HL-60 (cell line): ENCODE results near the gene COL7A1.

Experiments
- DNase-seq, 2 experiments: peaks; one replicate each; pipeline ENCODE4 v3.0.0-alpha.2; 2010 to 2020; ENCODE audit warnings: low read depth in 1 of 2, low spot score in 1 of 2
- H3K27ac ChIP-seq: fragments of 250-450 bp; sonication (Bioruptor Pico); replicated peaks from 2 replicates; pipeline ENCODE4 v1.5.1; 2020; ENCODE audit warnings: mild to moderate bottlenecking, moderate library complexity
- H3K27me3 ChIP-seq: fragments of 250-450 bp; sonication (Bioruptor Pico); 2 replicates; pipeline ENCODE4 v1.5.1; 2021; ENCODE audit warnings: mild to moderate bottlenecking, moderate library complexity; ENCODE audit not compliant: insufficient read depth, poor library complexity, severe bottlenecking
- H3K4me3 ChIP-seq: replicated peaks from 2 replicates; pipeline ENCODE4 v1.5.1; 2011; ENCODE audit warnings: mild to moderate bottlenecking, control low read depth, low read length; ENCODE audit not compliant: insufficient read depth
- CTCF ChIP-seq: IDR thresholded peaks from one replicate; pipeline ENCODE4 v1.5.1; 2011; ENCODE audit warnings: low read length, control low read depth, inconsistent platforms; ENCODE audit not compliant: insufficient read depth
- GABPA ChIP-seq: IDR thresholded peaks from 2 replicates; pipeline ENCODE4 v1.6.1; 2012; ENCODE audit warnings: low read depth
- POLR2AphosphoS5 ChIP-seq: IDR thresholded peaks from 2 replicates; pipeline ENCODE4 v1.6.1; 2012; ENCODE audit warnings: low read depth
- SPI1 ChIP-seq: IDR thresholded peaks from 2 replicates; pipeline ENCODE4 v1.6.1; 2012; ENCODE audit warnings: low read depth, mild to moderate bottlenecking, borderline replicate concordance
- TF ChIP-seq, protein P1 (sequence below): IDR thresholded peaks from 2 replicates; pipeline ENCODE4 v1.6.1; 2012; ENCODE audit warnings: low read depth; ENCODE audit not compliant: insufficient replicate concordance

The COL7A1 gene

DNA sequence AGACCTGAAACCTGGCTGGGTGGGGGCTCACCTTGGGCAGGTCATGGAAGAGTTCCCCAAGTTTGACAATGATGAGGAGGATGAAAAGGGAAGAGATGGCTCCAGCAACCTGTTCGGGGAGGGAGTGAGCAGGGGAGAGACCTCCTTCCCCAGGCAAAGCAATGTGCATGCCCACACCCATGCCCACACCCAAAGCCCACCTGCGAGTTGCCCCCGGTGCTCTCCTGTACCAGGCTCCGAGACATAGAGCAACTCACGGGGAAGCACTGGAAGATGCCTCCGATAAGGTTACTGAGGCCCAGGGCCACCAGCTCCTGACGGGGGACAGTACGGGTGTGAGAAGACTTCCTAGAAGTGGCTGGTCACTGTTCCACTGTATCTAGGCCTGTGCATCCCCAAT is 35.3 kb upstream of the COL7A1 start:
- Histone ChIP-seq H3K27me3 (no peaks in the 10 kb centered on the region), H3K4me3 (no peak overlapping the region), H3K27ac (no peak overlapping the region)
- DNase-seq: no peak
- TF ChIP-seq SPI1 (no peak), POLR2AphosphoS5 (no peak), CTCF (no peak)
- TF ChIP-seq, protein P1, sequence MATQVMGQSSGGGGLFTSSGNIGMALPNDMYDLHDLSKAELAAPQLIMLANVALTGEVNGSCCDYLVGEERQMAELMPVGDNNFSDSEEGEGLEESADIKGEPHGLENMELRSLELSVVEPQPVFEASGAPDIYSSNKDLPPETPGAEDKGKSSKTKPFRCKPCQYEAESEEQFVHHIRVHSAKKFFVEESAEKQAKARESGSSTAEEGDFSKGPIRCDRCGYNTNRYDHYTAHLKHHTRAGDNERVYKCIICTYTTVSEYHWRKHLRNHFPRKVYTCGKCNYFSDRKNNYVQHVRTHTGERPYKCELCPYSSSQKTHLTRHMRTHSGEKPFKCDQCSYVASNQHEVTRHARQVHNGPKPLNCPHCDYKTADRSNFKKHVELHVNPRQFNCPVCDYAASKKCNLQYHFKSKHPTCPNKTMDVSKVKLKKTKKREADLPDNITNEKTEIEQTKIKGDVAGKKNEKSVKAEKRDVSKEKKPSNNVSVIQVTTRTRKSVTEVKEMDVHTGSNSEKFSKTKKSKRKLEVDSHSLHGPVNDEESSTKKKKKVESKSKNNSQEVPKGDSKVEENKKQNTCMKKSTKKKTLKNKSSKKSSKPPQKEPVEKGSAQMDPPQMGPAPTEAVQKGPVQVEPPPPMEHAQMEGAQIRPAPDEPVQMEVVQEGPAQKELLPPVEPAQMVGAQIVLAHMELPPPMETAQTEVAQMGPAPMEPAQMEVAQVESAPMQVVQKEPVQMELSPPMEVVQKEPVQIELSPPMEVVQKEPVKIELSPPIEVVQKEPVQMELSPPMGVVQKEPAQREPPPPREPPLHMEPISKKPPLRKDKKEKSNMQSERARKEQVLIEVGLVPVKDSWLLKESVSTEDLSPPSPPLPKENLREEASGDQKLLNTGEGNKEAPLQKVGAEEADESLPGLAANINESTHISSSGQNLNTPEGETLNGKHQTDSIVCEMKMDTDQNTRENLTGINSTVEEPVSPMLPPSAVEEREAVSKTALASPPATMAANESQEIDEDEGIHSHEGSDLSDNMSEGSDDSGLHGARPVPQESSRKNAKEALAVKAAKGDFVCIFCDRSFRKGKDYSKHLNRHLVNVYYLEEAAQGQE: no peak

GRCh38 chr3:48629894-48630293 is 34.8 kb upstream of the COL7A1 start:
- TF ChIP-seq CTCF (no peak), SPI1 (no peak), POLR2AphosphoS5 (no peak), GABPA (no peak)
- TF ChIP-seq, protein P1: no peak
- no peaks in the 10 kb centered on the region for H3K27me3 ChIP-seq
- no peak overlapping the region for H3K27ac ChIP-seq
- DNase-seq: no peak
- H3K4me3 ChIP-seq: no peak overlapping the region

GRCh38 chr3:48628277-48629017 is 33.3 kb upstream of the COL7A1 start:
- Histone ChIP-seq H3K27ac (no peak overlapping the region), H3K4me3 (no peak overlapping the region)
- no peak for TF ChIP-seq SPI1
- TF ChIP-seq CTCF: no peak
- no peak for TF ChIP-seq POLR2AphosphoS5
- no peak for TF ChIP-seq GABPA
- TF ChIP-seq, protein P1: no peak

More at GRCh38 chr3:48628277-48629017, 33.3 kb upstream of the COL7A1 start:
- no peaks in the 10 kb centered on the region for H3K27me3 ChIP-seq
- DNase-seq: no peak
